HepG2 (cell line): Measurements from ENCODE around the gene DIS3L2. TPM values are rescaled to one million over a fixed set of nuclear protein-coding genes. Genes with fewer than 3 reads are reported as not detected.
A peak's percentile ranks its signal among the peaks of the same experiment; 100 is the strongest.

Experiments
- ATAC-seq: fragments of 200-7000 bp; cut with Tn5 transposase; 3 replicates; pipeline ENCODE4 v1.9.1; 2020; ENCODE audit warnings: mild to moderate bottlenecking, moderate library complexity
- BruUV-seq: library from RNA; stranded (reverse); fragments of 400-500 nt; replicated peaks from 2 replicates; lab custom pipeline; 2021; lab: Mats Ljungman, UMichigan
- CTCF ChIA-PET: fragments of 300-600 bp; formaldehyde crosslinking; extraction: SDS; loops from one replicate; lab custom pipeline; 2021; ENCODE audit warnings: low total read pairs, inconsistent platforms, low intra/inter-chr PET ratio; lab: Yijun Ruan, JAX
- POLR2A ChIA-PET: fragments of 350-600 bp; sonication (Branson Sonifier 250); formaldehyde crosslinking; loops from one replicate; lab custom pipeline; 2020; ENCODE audit warnings: antibody characterized with exemption, inconsistent platforms; lab: Yijun Ruan, JAX
- DNase-seq: peaks from one replicate; pipeline ENCODE4 v3.0.0-alpha.2; 2015; ENCODE audit warnings: low spot score
- FAIRE-seq: peaks from 3 replicates; lab custom pipeline; 2011; peaks lifted over from hg19 to GRCh38; lab: Jason Lieb, UNC
- H2AFZ ChIP-seq: one replicate; pipeline ENCODE4 v1.6.1; 2011; ENCODE audit warnings: low read length, inconsistent platforms
- H3K27ac ChIP-seq: fragments of 300-600 bp; 3 replicates; pipeline ENCODE4 v1.8.0; 2011; ENCODE audit warnings: mixed run types, mild to moderate bottlenecking, mixed read lengths, low read length, inconsistent platforms; ENCODE audit not compliant: insufficient read depth; ENCODE audit errors: extremely low read length
- H3K27me3 ChIP-seq, 2 experiments: fragments of 200-600 bp in 1 of 2; 2 replicates in 1 of 2; 3 replicates in 1 of 2; pipeline versions ENCODE4 v1.6.0 to v1.8.0; 2011; ENCODE audit warnings: low read length in 2 of 2, mild to moderate bottlenecking in 2 of 2, moderate library complexity in 2 of 2, inconsistent platforms in 1 of 2; ENCODE audit not compliant: insufficient read depth in 2 of 2, control insufficient read depth in 1 of 2
- H3K36me3 ChIP-seq, 2 experiments: fragments of 200-600 bp in 1 of 2; replicated peaks in 1 of 2; 2 replicates in 1 of 2; 3 replicates in 1 of 2; pipeline versions ENCODE4 v1.5.1 to v1.8.0; 2011; ENCODE audit warnings: low read length in 2 of 2, inconsistent platforms in 1 of 2; ENCODE audit not compliant: insufficient read depth in 2 of 2, control insufficient read depth in 1 of 2
- H3K4me1 ChIP-seq: 2 replicates; pipeline ENCODE4 v1.5.1; 2012; ENCODE audit warnings: low read length, inconsistent platforms; ENCODE audit not compliant: insufficient read depth
- H3K4me2 ChIP-seq: 2 replicates; pipeline ENCODE4 v1.6.0; 2011; ENCODE audit warnings: low read depth, low read length, inconsistent platforms
- H3K4me3 ChIP-seq, 3 experiments: fragments of 200-600 bp in 1 of 3; sonication (generic), shearing (Covaris generic) in 1 of 3; replicated peaks in 1 of 3; 2 replicates each; pipeline ENCODE4 v1.5.1; 2011 to 2016; ENCODE audit warnings: low read length in 3 of 3, inconsistent platforms in 2 of 3, low read depth in 2 of 3, mild to moderate bottlenecking in 2 of 3, control low read depth in 1 of 3, mixed read lengths in 1 of 3; ENCODE audit not compliant: insufficient read depth in 1 of 3
- H3K79me2 ChIP-seq: one replicate; pipeline ENCODE4 v1.6.1; 2011; ENCODE audit warnings: low read length, inconsistent platforms; ENCODE audit not compliant: insufficient read depth
- H3K9ac ChIP-seq: 2 replicates; pipeline ENCODE4 v1.6.0; 2011; ENCODE audit warnings: mild to moderate bottlenecking, low read depth, low read length, inconsistent platforms; ENCODE audit not compliant: insufficient read depth
- H3K9me3 ChIP-seq: 2 replicates; pipeline ENCODE4 v1.5.1; 2012; ENCODE audit warnings: mild to moderate bottlenecking, low read length
- H4K20me1 ChIP-seq: 2 replicates; pipeline ENCODE4 v1.6.0; 2011; ENCODE audit warnings: inconsistent platforms, mild to moderate bottlenecking, low read length, moderate library complexity; ENCODE audit not compliant: insufficient read depth
- CERS6 ChIP-seq: sonication (generic); formaldehyde crosslinking; IDR thresholded peaks from 2 replicates; pipeline ENCODE4 v1.5.0; 2020; ENCODE audit warnings: missing genetic modification reagents
- ELF3 ChIP-seq: IDR thresholded peaks from 2 replicates; pipeline ENCODE4 v1.6.1; 2016; ENCODE audit warnings: missing genetic modification reagents, missing compliant biosample characterization
- HDAC2 ChIP-seq: sonication (generic); formaldehyde crosslinking; IDR thresholded peaks from 2 replicates; pipeline ENCODE4 v1.4.0; 2020; ENCODE audit warnings: missing genetic modification reagents
- TP53 ChIP-seq: sonication (generic); formaldehyde crosslinking; conservative IDR thresholded peaks from 2 replicates; pipeline ENCODE4 v1.4.0; 2020; ENCODE audit warnings: missing genetic modification reagents
- ZBTB46 ChIP-seq: sonication (generic); formaldehyde crosslinking; IDR thresholded peaks from 2 replicates; pipeline ENCODE4 v1.4.0; 2020; ENCODE audit warnings: mild to moderate bottlenecking, missing genetic modification reagents, borderline replicate concordance
- ZFP36 ChIP-seq: fragments of 150-350 bp; IDR thresholded peaks from 2 replicates; pipeline ENCODE4 v1.6.1; 2018; ENCODE audit warnings: borderline replicate concordance, low read length, low read depth; ENCODE audit not compliant: partially characterized antibody
- ZKSCAN1 ChIP-seq: fragments of 150-350 bp; IDR thresholded peaks from 2 replicates; pipeline ENCODE4 v1.6.1; 2014; ENCODE audit warnings: low read length
- ZNF549 ChIP-seq: sonication (generic); formaldehyde crosslinking; IDR thresholded peaks from 2 replicates; pipeline ENCODE4 v1.5.0; 2020; ENCODE audit warnings: missing genetic modification reagents
- ZNF709 ChIP-seq: sonication (generic); formaldehyde crosslinking; IDR thresholded peaks from 2 replicates; pipeline ENCODE4 v1.5.0; 2020; ENCODE audit warnings: mild to moderate bottlenecking, missing genetic modification reagents
- WGBS: methylation state at CpG from one replicate; pipeline ENCODE4 v1.1.6; 2017; ENCODE audit warnings: low lambda C conversion rate; 5-methylcytosine and 5-hydroxymethylcytosine counted together
- in situ Hi-C: cut with HindIII; loops from 2 replicates; pipeline ENCODE4 v1.10.0; 2017; ENCODE audit warnings: low pct_unique_long_range_greater_than_20kb; ENCODE audit not compliant: extremely low pct_ligation_motif_present
- intact Hi-C: fragments of 100-400 bp; cut with micrococcal nuclease; formaldehyde crosslinking; loops from one replicate; pipeline ENCODE4 v1.10.0; 2022; ENCODE audit not compliant: unreplicated experiment
- polyA plus RNA-seq, 8 experiments: library from polyadenylated mRNA; depleted of rRNA in 3 of 8; stranded (reverse) in 7 of 8; unstranded in 1 of 8; fragments of >200 nt; fragmentation: Illumina TruSeq in 4 of 8; extraction: Trizol in 4 of 8; gene quantifications; 2 replicates each; pipeline versions ENCODE4 v1.2.1 to v1.2.3, GENCODE V29; 2011 to 2016; ENCODE audit warnings: low read depth in 4 of 8, missing spikeins in 1 of 8, mixed read lengths in 1 of 8; ENCODE audit not compliant: insufficient read depth in 1 of 8
- total RNA-seq, 5 experiments: library from RNA; depleted of rRNA; stranded (reverse); fragments of >200 nt; fragmentation: Illumina TruSeq; extraction: Trizol; gene quantifications; 2 replicates each; pipeline ENCODE4 v1.2.3, GENCODE V29; 2016; ENCODE audit warnings: low read depth in 1 of 5

Gene DIS3L2
- total and polyA plus RNA-seq, 2 of the 13 experiments (the other 11 are each of a cell fraction or from before 2014, with no cell fraction given) = 7.0 to 23.9 TPM

- Histone ChIP-seq H3K36me3 (no peaks in the 10 kb centered on the region; a peak in 1 of 5 replicates), H4K20me1 (peaks cover 9% of the 10 kb centered on the region; the same call in 1 of the 2 replicates), H3K4me3 (no peak overlapping the region), H3K27ac (no peak overlapping the region), H3K9ac (no peak overlapping the region), H3K79me2 (peaks cover 64% of the 10 kb centered on the region), H3K4me2 (no peak overlapping the region), H2AFZ (no peak overlapping the region), H3K4me1 (peaks cover 34% of the 10 kb centered on the region), H3K27me3 (no peaks in the 10 kb centered on the region), H3K9me3 (no peaks in the 10 kb centered on the region)
- POLR2A ChIA-PET = no interaction called here
- no peak for DNase-seq
- no peak for FAIRE-seq
- no peak for ATAC-seq
- in situ Hi-C loops (no loop called here), intact Hi-C loops (no loop called here)
- CTCF ChIA-PET = no interaction called here
- 97% methylated on average over 6 of the region's 6 CpGs for WGBS
- TF ChIP-seq ZFP36 (peak; percentile 70), ZNF549 (CRISPR knock-in tag) (no peak)
- BruUV-seq = no TSS peak
Observed at GRCh38 chr2:231968820-231969219, 7.3 kb downstream of the DIS3L2 start.

GRCh38 chr2:231970461-231970860, 8.9 kb downstream of the DIS3L2 start:
- no TSS peak for BruUV-seq
- ChIA-PET CTCF (no interaction called here), POLR2A (interaction anchor here (1.9 kb wide), 1 partner anchor 9 kb away, joined by 6 read pairs; the partner anchor contains the start of gene DIS3L2)
- Histone ChIP-seq H3K27me3 (no peaks in the 10 kb centered on the region), H3K79me2 (peaks cover 49% of the 10 kb centered on the region), H3K4me1 (peaks cover 17% of the 10 kb centered on the region), H3K9me3 (no peaks in the 10 kb centered on the region), H3K36me3 (no peaks in the 10 kb centered on the region; a peak in 2 of 5 replicates), H3K4me2 (no peak overlapping the region), H3K4me3 (no peak overlapping the region), H3K9ac (no peak overlapping the region), H4K20me1 (peaks cover 5% of the 10 kb centered on the region; the same call in 1 of the 2 replicates), H3K27ac (no peak overlapping the region), H2AFZ (no peak overlapping the region)
- 89% methylated on average over 3 of the region's 3 CpGs for WGBS
- TF ChIP-seq TP53 (CRISPR knock-in tag) (no peak), CERS6 (CRISPR knock-in tag) (no peak), HDAC2 (CRISPR knock-in tag) (no peak), ZKSCAN1 (no peak), ZNF709 (CRISPR knock-in tag) (no peak), ELF3 (CRISPR knock-in tag) (no peak), ZBTB46 (CRISPR knock-in tag) (no peak)
- ATAC-seq (no peak), FAIRE-seq (no peak), DNase-seq (no peak)
- in situ Hi-C loops (no loop called here), intact Hi-C loops (loop anchor here (1.0 kb wide), 1 partner anchor 10 kb away; no protein-coding TSS in a partner anchor)
